Adipose tissue (tissue), 3 donors: ENCODE measurements around the gene SYTL3. TPM values are rescaled to one million over a fixed set of nuclear protein-coding genes. Genes with fewer than 3 reads are reported as not detected.
"Not testable (repeated sequence)": the region's sequence is repeated elsewhere in the genome, so short reads cannot be mapped to it uniquely, and the experiment has no call there.

ENCODE experiments used
- H3K27ac ChIP-seq: one replicate; pipeline ENCODE4 v1.5.1; 2013; ENCODE audit warnings: low read depth, low read length
- WGBS, 3 donors: extraction: QIAGEN DNeasy Blood & Tissue Kit; methylation state at CpG; one replicate each; pipeline ENCODE4 v1.1.7; 2013; 5-methylcytosine and 5-hydroxymethylcytosine counted together
- polyA plus RNA-seq, 3 donors: library from polyadenylated mRNA; stranded (reverse); fragments of 200-250 nt; gene quantifications; one replicate each; pipeline ENCODE4 v1.2.3, GENCODE V29; 2013
- donor health status: healthy with polysubstance abuse.
- donor health status: Bipolar disorder and iron deficiency.
- donor health status: healthy.

Gene SYTL3
- polyA plus RNA-seq, 3 donors = 1.1 to 3.9 (median 3.7) TPM

- 71 to 89% (median 83%) methylated on average over 7 of the region's 7 CpGs for WGBS, 3 donors
- H3K27ac ChIP-seq = no peak overlapping the region
Observed at GRCh38 chr6:158669145-158670035, 19.5 kb downstream of the SYTL3 start.

- 86 to 92% (median 88%) methylated on average over 8 of the region's 8 CpGs for WGBS, 3 donors
- H3K27ac ChIP-seq = not testable (repeated sequence)
Observed at GRCh38 chr6:158672119-158672518, 22.3 kb downstream of the SYTL3 start.

GRCh38 chr6:158672726-158673125, 22.9 kb downstream of the SYTL3 start:
- no peak overlapping the region for H3K27ac ChIP-seq
- 94 to 96% (median 95%) methylated on average over 6 of the region's 6 CpGs for WGBS, 3 donors

GRCh38 chr6:158674342-158675131, 24.7 kb downstream of the SYTL3 start:
- WGBS, 3 donors = 88 to 90% (median 90%) methylated on average over 14 of the region's 14 CpGs
- no peak overlapping the region for H3K27ac ChIP-seq

GRCh38 chr6:158677094-158677493, 27.2 kb downstream of the SYTL3 start:
- not testable (repeated sequence) for H3K27ac ChIP-seq
- 94 to 98% (median 96%) methylated on average over 3 of the region's 3 CpGs for WGBS, 3 donors

- whole genome bisulfite sequencing, 3 donors = 78 to 88% (median 82%) methylated on average over 11 of the region's 11 CpGs
- H3K27ac ChIP-seq = no peak overlapping the region
Observed at GRCh38 chr6:158677906-158678578, 28.2 kb downstream of the SYTL3 start.

GRCh38 chr6:158680015-158680414, 30.2 kb downstream of the SYTL3 start:
- no peak overlapping the region for H3K27ac ChIP-seq
- 90 to 99% (median 92%) methylated on average over 2 of the region's 2 CpGs for WGBS, 3 donors

GRCh38 chr6:158680481-158680880, 30.6 kb downstream of the SYTL3 start:
- WGBS, 3 donors = 89 to 92% (median 91%) methylated on average over 6 of the region's 6 CpGs
- H3K27ac ChIP-seq = no peak overlapping the region

- 94 to 97% (median 95%) methylated on average over 5 of the region's 5 CpGs for WGBS, 3 donors
- no peak overlapping the region for H3K27ac ChIP-seq
Observed at GRCh38 chr6:158684311-158684710, 34.5 kb downstream of the SYTL3 start.

GRCh38 chr6:158684745-158685324, 35.0 kb downstream of the SYTL3 start:
- 38 to 44% (median 43%) methylated on average over 5 of the region's 5 CpGs for WGBS, 3 donors
- no peak overlapping the region for H3K27ac ChIP-seq

GRCh38 chr6:158686311-158686710, 36.5 kb downstream of the SYTL3 start:
- no peak overlapping the region for H3K27ac ChIP-seq
- WGBS, 3 donors = 54 to 64% (median 64%) methylated on average over 4 of the region's 4 CpGs

GRCh38 chr6:158686791-158687381, 37.0 kb downstream of the SYTL3 start:
- no peak overlapping the region for H3K27ac ChIP-seq
- WGBS, 3 donors = 59 to 82% (median 62%) methylated on average over 7 of the region's 7 CpGs

- 57 to 86% (median 64%) methylated on average over 4 of the region's 4 CpGs for WGBS, 3 donors
- H3K27ac ChIP-seq = no peak overlapping the region
Observed at GRCh38 chr6:158687506-158687905, 37.7 kb downstream of the SYTL3 start.

GRCh38 chr6:158688860-158689259, 39.0 kb downstream of the SYTL3 start:
- H3K27ac ChIP-seq = no peak overlapping the region
- 63 to 71% (median 71%) methylated on average over 1 of the region's 1 CpG for WGBS, 3 donors

GRCh38 chr6:158694913-158695312, 45.1 kb downstream of the SYTL3 start:
- no peak overlapping the region for H3K27ac ChIP-seq
- WGBS, 3 donors = 76 to 79% (median 78%) methylated on average over 3 of the region's 3 CpGs

- WGBS, 3 donors = 71 to 96% (median 83%) methylated on average over 2 of the region's 2 CpGs
- H3K27ac ChIP-seq = no peak overlapping the region
Observed at GRCh38 chr6:158697811-158698210, 48.0 kb downstream of the SYTL3 start.

- WGBS, 3 donors = 84 to 89% (median 86%) methylated on average over 8 of the region's 8 CpGs
- no peak overlapping the region for H3K27ac ChIP-seq
Observed at GRCh38 chr6:158698931-158699330, 49.1 kb downstream of the SYTL3 start.

GRCh38 chr6:158701268-158701667, 51.4 kb downstream of the SYTL3 start:
- not testable (repeated sequence) for H3K27ac ChIP-seq
- WGBS, 3 donors = 90 to 99% (median 93%) methylated on average over 3 of the region's 3 CpGs
